Skeletal muscle satellite cell (primary cell): ENCODE measurements around the gene CDK14.

Experiments
- H3K27me3 ChIP-seq: 2 replicates; pipeline ENCODE4 v1.7.0; 2013; ENCODE audit warnings: low read length; ENCODE audit not compliant: control insufficient read depth, insufficient read depth
- H3K36me3 ChIP-seq: 2 replicates; pipeline ENCODE4 v1.7.0; 2013; ENCODE audit warnings: mild to moderate bottlenecking, control low read depth, low read length; ENCODE audit not compliant: insufficient read depth
- H3K4me1 ChIP-seq: 2 replicates; pipeline ENCODE4 v1.7.0; 2013; ENCODE audit warnings: low read length; ENCODE audit not compliant: control insufficient read depth, insufficient read depth
- H3K4me2 ChIP-seq: 2 replicates; pipeline ENCODE4 v1.7.0; 2013; ENCODE audit warnings: mild to moderate bottlenecking, low read length
- H3K4me3 ChIP-seq: 2 replicates; pipeline ENCODE4 v1.7.0; 2013; ENCODE audit warnings: low read length
- H3K9ac ChIP-seq: 2 replicates; pipeline ENCODE4 v1.7.0; 2013; ENCODE audit warnings: mild to moderate bottlenecking, low read depth, low read length, moderate library complexity
- H3K9me3 ChIP-seq: replicated peaks from 2 replicates; pipeline ENCODE4 v1.7.0; 2013; ENCODE audit warnings: mild to moderate bottlenecking, control low read depth, low read length

Gene CDK14

DNA sequence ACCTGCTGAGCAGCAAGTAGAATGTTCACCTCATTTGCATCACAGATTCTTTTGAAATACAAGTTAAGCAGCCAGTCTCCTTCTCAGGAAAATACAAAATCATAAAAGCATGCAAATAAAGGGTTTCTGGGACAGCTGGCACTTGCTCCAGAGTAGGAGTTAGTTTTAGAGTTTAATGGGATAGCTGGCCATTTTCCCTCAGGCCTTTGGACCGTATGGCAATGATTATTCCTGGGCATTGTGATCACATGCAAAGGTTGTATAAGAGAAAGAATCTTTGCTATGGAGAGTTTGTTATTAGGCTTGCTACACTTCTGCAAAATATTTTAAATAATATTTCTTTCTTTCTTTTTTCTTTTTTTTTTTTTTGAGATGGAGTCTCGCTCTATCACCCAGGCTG lies 240.8 kb downstream of the CDK14 start:
- H3K36me3 ChIP-seq = no peaks in the 10 kb centered on the region
- no peak overlapping the region for H3K4me3 ChIP-seq
- H3K9me3 ChIP-seq = no peaks in the 10 kb centered on the region
- peaks cover 7% of the 10 kb centered on the region for H3K4me1 ChIP-seq
- no peak overlapping the region for H3K4me2 ChIP-seq
- H3K27me3 ChIP-seq = no peaks in the 10 kb centered on the region
- H3K9ac ChIP-seq = no peak overlapping the region

- Histone ChIP-seq H3K4me1 (peaks cover 1% of the 10 kb centered on the region), H3K4me3 (no peak overlapping the region), H3K9me3 (no peaks in the 10 kb centered on the region), H3K36me3 (no peaks in the 10 kb centered on the region), H3K9ac (no peak overlapping the region), H3K27me3 (no peaks in the 10 kb centered on the region), H3K4me2 (no peak overlapping the region)
Measured at GRCh38 chr7:90838799-90839198, 242.7 kb downstream of the CDK14 start.

DNA sequence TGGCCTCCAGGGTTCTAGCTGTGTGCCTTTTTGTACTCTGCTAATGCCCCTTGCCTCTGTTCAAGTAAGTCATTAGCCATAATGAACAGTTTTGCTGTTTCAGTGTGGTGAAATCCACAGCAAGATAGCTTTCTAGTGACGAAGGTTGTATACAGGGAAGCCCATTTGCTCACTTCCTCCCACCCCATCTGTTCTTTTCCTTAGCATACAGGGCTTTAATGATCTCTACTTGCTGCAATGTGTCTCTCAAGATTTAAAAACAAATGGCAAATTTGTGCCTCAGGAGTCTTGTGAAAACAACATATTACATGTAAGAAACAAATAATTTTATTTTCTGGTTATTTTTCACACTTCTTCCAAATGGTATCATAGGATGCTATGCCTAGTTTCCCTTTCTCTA lies 243.2 kb downstream of the CDK14 start:
- Histone ChIP-seq H3K9ac (no peak overlapping the region), H3K9me3 (no peaks in the 10 kb centered on the region), H3K36me3 (no peaks in the 10 kb centered on the region), H3K4me3 (no peak overlapping the region), H3K4me2 (no peak overlapping the region), H3K27me3 (no peaks in the 10 kb centered on the region), H3K4me1 (no peaks in the 10 kb centered on the region)

DNA sequence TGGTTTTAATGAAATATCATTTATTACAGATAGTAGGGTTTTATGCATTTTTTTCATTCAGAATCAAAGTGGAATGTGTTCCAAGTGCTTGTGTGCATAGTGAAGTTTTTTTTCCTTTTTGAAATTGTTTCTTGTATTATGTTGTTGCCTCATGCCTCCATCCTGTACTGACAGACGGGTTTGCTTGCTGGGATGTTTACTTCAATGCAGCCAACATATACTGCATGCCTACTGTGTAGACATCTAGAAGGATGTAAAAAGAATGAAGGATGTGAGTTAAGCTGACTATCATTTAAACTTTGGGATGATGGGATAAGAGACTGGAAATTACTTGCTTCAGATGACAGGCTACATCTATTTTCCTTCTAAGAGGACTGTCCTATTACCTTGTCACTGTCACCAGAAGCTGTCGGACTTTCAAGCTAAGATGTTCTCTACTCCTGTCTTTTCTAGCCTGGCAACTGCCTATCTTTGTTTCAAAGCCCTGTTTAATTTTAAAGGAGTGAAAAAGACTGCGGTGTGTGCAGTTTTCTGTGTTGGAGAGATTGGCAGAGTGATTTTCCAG lies 243.7 kb downstream of the CDK14 start:
- Histone ChIP-seq H3K4me2 (no peak overlapping the region), H3K4me3 (no peak overlapping the region), H3K27me3 (no peaks in the 10 kb centered on the region), H3K9ac (no peak overlapping the region), H3K4me1 (no peaks in the 10 kb centered on the region), H3K9me3 (no peaks in the 10 kb centered on the region), H3K36me3 (no peaks in the 10 kb centered on the region)

DNA sequence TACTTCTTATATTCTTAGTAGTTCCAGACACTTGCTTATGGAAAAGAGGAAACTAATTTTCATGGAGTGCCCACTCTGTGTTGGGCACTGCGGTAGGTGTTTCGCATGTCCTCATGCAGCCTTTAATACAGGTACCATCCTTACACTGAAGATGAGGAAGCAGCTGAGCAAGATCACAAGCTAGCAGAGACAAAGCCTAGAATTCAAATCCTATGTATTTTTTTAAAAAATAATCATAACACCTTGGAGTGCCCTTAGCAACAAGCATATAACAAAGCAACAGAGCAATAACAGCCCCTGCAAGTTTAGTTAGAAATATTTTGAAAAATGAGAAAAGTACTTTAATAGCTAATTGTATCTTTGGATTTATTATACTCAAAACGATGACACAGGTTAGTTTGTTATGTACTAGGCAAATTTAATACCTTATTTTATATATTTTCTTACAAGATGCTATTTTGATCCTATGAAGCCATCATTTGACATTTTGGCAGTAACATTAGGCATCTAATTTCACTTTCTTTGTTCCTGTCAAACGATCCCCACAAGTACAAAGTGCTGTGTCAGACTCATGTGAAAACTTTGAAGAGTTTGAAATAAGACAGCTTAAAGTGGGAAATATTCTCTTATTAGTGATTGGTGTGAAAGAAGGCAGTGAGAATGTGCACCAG lies 245.8 kb downstream of the CDK14 start:
- Histone ChIP-seq H3K4me3 (no peak overlapping the region), H3K4me2 (no peak overlapping the region), H3K9ac (no peak overlapping the region), H3K4me1 (no peaks in the 10 kb centered on the region), H3K27me3 (no peaks in the 10 kb centered on the region), H3K9me3 (no peaks in the 10 kb centered on the region), H3K36me3 (no peaks in the 10 kb centered on the region)

DNA sequence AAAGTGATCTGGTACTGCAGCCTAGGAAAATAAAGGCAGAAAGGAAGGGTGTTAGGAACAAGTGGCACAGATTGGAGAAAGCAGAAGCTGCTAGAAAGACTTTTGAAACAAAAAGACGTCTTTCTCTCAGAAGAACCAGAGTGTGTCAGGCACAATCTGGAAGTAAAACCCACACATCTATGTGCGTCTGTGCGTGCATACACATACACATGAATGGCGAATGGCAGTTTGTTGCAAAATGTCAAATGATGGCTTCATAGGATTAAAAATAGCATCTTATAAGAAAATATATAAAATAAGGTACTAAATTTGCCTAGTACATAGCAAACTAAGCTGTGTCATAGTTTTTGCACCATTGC lies 246.3 kb downstream of the CDK14 start:
- Histone ChIP-seq H3K36me3 (no peaks in the 10 kb centered on the region), H3K27me3 (no peaks in the 10 kb centered on the region), H3K4me2 (no peak overlapping the region), H3K4me3 (no peak overlapping the region), H3K9me3 (no peaks in the 10 kb centered on the region), H3K4me1 (no peaks in the 10 kb centered on the region), H3K9ac (no peak overlapping the region)

- H3K4me1 ChIP-seq = no peaks in the 10 kb centered on the region
- no peaks in the 10 kb centered on the region for H3K36me3 ChIP-seq
- H3K4me3 ChIP-seq = no peak overlapping the region
- no peaks in the 10 kb centered on the region for H3K9me3 ChIP-seq
- no peak overlapping the region for H3K9ac ChIP-seq
- H3K4me2 ChIP-seq = no peak overlapping the region
- H3K27me3 ChIP-seq = no peaks in the 10 kb centered on the region
Measured at GRCh38 chr7:90843472-90843871, 247.4 kb downstream of the CDK14 start.

- no peaks in the 10 kb centered on the region for H3K4me1 ChIP-seq
- no peak overlapping the region for H3K4me3 ChIP-seq
- no peaks in the 10 kb centered on the region for H3K27me3 ChIP-seq
- H3K36me3 ChIP-seq = no peaks in the 10 kb centered on the region
- no peak overlapping the region for H3K9ac ChIP-seq
- H3K9me3 ChIP-seq = no peaks in the 10 kb centered on the region
- H3K4me2 ChIP-seq = no peak overlapping the region
Measured at GRCh38 chr7:90844421-90844820, 248.3 kb downstream of the CDK14 start.

DNA sequence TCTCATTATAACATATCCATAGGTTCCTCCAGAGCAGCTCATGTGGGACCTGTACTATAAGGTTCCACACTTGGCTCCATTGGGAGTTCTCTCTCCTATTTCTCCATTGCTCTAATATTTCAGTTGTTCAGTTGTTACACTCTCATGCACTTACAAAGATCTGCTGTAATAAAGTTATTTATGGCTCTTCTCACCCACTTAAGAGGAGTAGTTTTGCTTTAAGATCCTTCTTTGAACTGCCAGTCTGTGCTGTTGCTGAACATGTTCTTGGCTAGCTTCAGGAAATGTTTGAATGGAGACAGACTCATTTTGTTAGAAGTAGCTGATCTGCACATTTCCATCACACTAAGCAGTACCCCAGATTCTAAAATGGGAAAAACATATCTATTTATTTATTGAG lies 250.1 kb downstream of the CDK14 start:
- no peaks in the 10 kb centered on the region for H3K27me3 ChIP-seq
- no peak overlapping the region for H3K9ac ChIP-seq
- H3K9me3 ChIP-seq = no peaks in the 10 kb centered on the region
- no peaks in the 10 kb centered on the region for H3K4me1 ChIP-seq
- H3K4me2 ChIP-seq = no peak overlapping the region
- H3K4me3 ChIP-seq = no peak overlapping the region
- no peaks in the 10 kb centered on the region for H3K36me3 ChIP-seq

DNA sequence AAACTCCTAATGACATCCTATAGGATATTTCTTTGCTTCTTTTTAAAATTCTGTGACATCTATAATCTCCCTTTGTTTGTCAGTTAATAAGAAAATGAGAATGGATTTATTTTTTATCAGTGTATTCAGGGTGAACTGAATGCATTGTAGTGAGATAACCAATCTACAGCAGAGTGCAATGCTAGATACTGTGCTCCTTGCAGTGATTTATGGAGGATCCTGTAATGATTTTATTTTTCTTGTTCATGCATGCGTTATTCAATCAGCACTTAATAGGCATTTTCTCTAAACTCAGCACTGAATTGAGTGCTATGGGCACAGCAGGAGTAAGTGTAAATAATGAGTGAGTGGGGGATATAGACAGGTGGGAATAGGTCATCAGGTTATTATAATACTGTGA lies 253.9 kb downstream of the CDK14 start:
- no peak overlapping the region for H3K9ac ChIP-seq
- no peak overlapping the region for H3K4me3 ChIP-seq
- no peaks in the 10 kb centered on the region for H3K36me3 ChIP-seq
- no peaks in the 10 kb centered on the region for H3K9me3 ChIP-seq
- H3K4me1 ChIP-seq = no peaks in the 10 kb centered on the region
- H3K27me3 ChIP-seq = no peaks in the 10 kb centered on the region
- H3K4me2 ChIP-seq = no peak overlapping the region

GRCh38 chr7:90850471-90850870 lies 254.3 kb downstream of the CDK14 start:
- Histone ChIP-seq H3K36me3 (no peaks in the 10 kb centered on the region), H3K9me3 (no peaks in the 10 kb centered on the region), H3K9ac (no peak overlapping the region), H3K27me3 (no peaks in the 10 kb centered on the region), H3K4me2 (no peak overlapping the region), H3K4me1 (no peaks in the 10 kb centered on the region), H3K4me3 (no peak overlapping the region)

GRCh38 chr7:90853205-90853604 lies 257.1 kb downstream of the CDK14 start:
- Histone ChIP-seq H3K9me3 (no peaks in the 10 kb centered on the region), H3K4me3 (no peak overlapping the region), H3K9ac (no peak overlapping the region), H3K4me1 (no peaks in the 10 kb centered on the region), H3K27me3 (no peaks in the 10 kb centered on the region), H3K36me3 (no peaks in the 10 kb centered on the region), H3K4me2 (no peak overlapping the region)
